HepG2 (cell line): ENCODE data around the gene CAPZA2. TPM values are rescaled to one million over a fixed set of nuclear protein-coding genes. Genes with fewer than 3 reads are reported as not detected.

Source experiments
- ATAC-seq: fragments of 200-7000 bp; cut with Tn5 transposase; 3 replicates; pipeline ENCODE4 v1.9.1; 2020; ENCODE audit warnings: mild to moderate bottlenecking, moderate library complexity
- BruUV-seq: library from RNA; stranded (reverse); fragments of 400-500 nt; replicated peaks from 2 replicates; lab custom pipeline; 2021; lab: Mats Ljungman, UMichigan
- CTCF ChIA-PET: fragments of 300-600 bp; formaldehyde crosslinking; extraction: SDS; loops from one replicate; lab custom pipeline; 2021; ENCODE audit warnings: low total read pairs, inconsistent platforms, low intra/inter-chr PET ratio; lab: Yijun Ruan, JAX
- POLR2A ChIA-PET: fragments of 350-600 bp; sonication (Branson Sonifier 250); formaldehyde crosslinking; loops from one replicate; lab custom pipeline; 2020; ENCODE audit warnings: antibody characterized with exemption, inconsistent platforms; lab: Yijun Ruan, JAX
- DNase-seq: peaks from one replicate; pipeline ENCODE4 v3.0.0-alpha.2; 2015; ENCODE audit warnings: low spot score
- FAIRE-seq: peaks from 3 replicates; lab custom pipeline; 2011; peaks lifted over from hg19 to GRCh38; lab: Jason Lieb, UNC
- H2AFZ ChIP-seq: one replicate; pipeline ENCODE4 v1.6.1; 2011; ENCODE audit warnings: low read length, inconsistent platforms
- H3K27ac ChIP-seq: fragments of 300-600 bp; 3 replicates; pipeline ENCODE4 v1.8.0; 2011; ENCODE audit warnings: mixed run types, mild to moderate bottlenecking, mixed read lengths, low read length, inconsistent platforms; ENCODE audit not compliant: insufficient read depth; ENCODE audit errors: extremely low read length
- H3K27me3 ChIP-seq, 2 experiments: fragments of 200-600 bp in 1 of 2; 2 replicates in 1 of 2; 3 replicates in 1 of 2; pipeline versions ENCODE4 v1.6.0 to v1.8.0; 2011; ENCODE audit warnings: low read length in 2 of 2, mild to moderate bottlenecking in 2 of 2, moderate library complexity in 2 of 2, inconsistent platforms in 1 of 2; ENCODE audit not compliant: insufficient read depth in 2 of 2, control insufficient read depth in 1 of 2
- H3K36me3 ChIP-seq, 2 experiments: fragments of 200-600 bp in 1 of 2; replicated peaks in 1 of 2; 2 replicates in 1 of 2; 3 replicates in 1 of 2; pipeline versions ENCODE4 v1.5.1 to v1.8.0; 2011; ENCODE audit warnings: low read length in 2 of 2, inconsistent platforms in 1 of 2; ENCODE audit not compliant: insufficient read depth in 2 of 2, control insufficient read depth in 1 of 2
- H3K4me1 ChIP-seq: 2 replicates; pipeline ENCODE4 v1.5.1; 2012; ENCODE audit warnings: low read length, inconsistent platforms; ENCODE audit not compliant: insufficient read depth
- H3K4me2 ChIP-seq: 2 replicates; pipeline ENCODE4 v1.6.0; 2011; ENCODE audit warnings: low read depth, low read length, inconsistent platforms
- H3K4me3 ChIP-seq, 3 experiments: fragments of 200-600 bp in 1 of 3; sonication (generic), shearing (Covaris generic) in 1 of 3; replicated peaks in 1 of 3; 2 replicates each; pipeline ENCODE4 v1.5.1; 2011 to 2016; ENCODE audit warnings: low read length in 3 of 3, inconsistent platforms in 2 of 3, low read depth in 2 of 3, mild to moderate bottlenecking in 2 of 3, control low read depth in 1 of 3, mixed read lengths in 1 of 3; ENCODE audit not compliant: insufficient read depth in 1 of 3
- H3K79me2 ChIP-seq: one replicate; pipeline ENCODE4 v1.6.1; 2011; ENCODE audit warnings: low read length, inconsistent platforms; ENCODE audit not compliant: insufficient read depth
- H3K9ac ChIP-seq: 2 replicates; pipeline ENCODE4 v1.6.0; 2011; ENCODE audit warnings: mild to moderate bottlenecking, low read depth, low read length, inconsistent platforms; ENCODE audit not compliant: insufficient read depth
- H3K9me3 ChIP-seq: 2 replicates; pipeline ENCODE4 v1.5.1; 2012; ENCODE audit warnings: mild to moderate bottlenecking, low read length
- H4K20me1 ChIP-seq: 2 replicates; pipeline ENCODE4 v1.6.0; 2011; ENCODE audit warnings: inconsistent platforms, mild to moderate bottlenecking, low read length, moderate library complexity; ENCODE audit not compliant: insufficient read depth
- CBX1 ChIP-seq: IDR thresholded peaks from one replicate; pipeline ENCODE4 v1.6.1; 2016; ENCODE audit warnings: antibody characterized with exemption, low read depth
- CHD2 ChIP-seq: IDR thresholded peaks from 2 replicates; pipeline ENCODE4 v1.6.1; 2011; ENCODE audit warnings: low read depth, low read length, improper control_type of control experiment
- FOXC1 ChIP-seq: sonication (generic); formaldehyde crosslinking; IDR thresholded peaks from 2 replicates; pipeline ENCODE4 v1.8.0; 2022; ENCODE audit warnings: mild to moderate bottlenecking, missing genetic modification reagents, borderline replicate concordance
- KDM6A ChIP-seq: IDR thresholded peaks from 2 replicates; pipeline ENCODE4 v1.6.1; 2016; ENCODE audit warnings: low read depth
- SKI ChIP-seq: fragments of 450-650 bp; IDR thresholded peaks from one replicate; pipeline ENCODE4 v1.6.1; 2018; ENCODE audit warnings: mild to moderate bottlenecking; ENCODE audit not compliant: partially characterized antibody
- ZBTB8A ChIP-seq: sonication (generic); formaldehyde crosslinking; IDR thresholded peaks from 2 replicates; pipeline ENCODE4 v1.4.0; 2020; ENCODE audit warnings: mild to moderate bottlenecking, low read depth, missing genetic modification reagents, borderline replicate concordance
- ZNF549 ChIP-seq: sonication (generic); formaldehyde crosslinking; IDR thresholded peaks from 2 replicates; pipeline ENCODE4 v1.5.0; 2020; ENCODE audit warnings: missing genetic modification reagents
- ZNF670 ChIP-seq: sonication (generic); formaldehyde crosslinking; IDR thresholded peaks from 2 replicates; pipeline ENCODE4 v1.8.0; 2022; ENCODE audit warnings: mild to moderate bottlenecking, missing genetic modification reagents, borderline replicate concordance
- ZNF703 ChIP-seq: sonication (generic); formaldehyde crosslinking; IDR thresholded peaks from 2 replicates; pipeline ENCODE4 v1.5.1; 2020; ENCODE audit warnings: missing genetic modification reagents, mild to moderate bottlenecking, moderate library complexity, borderline replicate concordance
- WGBS: methylation state at CpG from one replicate; pipeline ENCODE4 v1.1.6; 2017; ENCODE audit warnings: low lambda C conversion rate; 5-methylcytosine and 5-hydroxymethylcytosine counted together
- in situ Hi-C: cut with HindIII; loops from 2 replicates; pipeline ENCODE4 v1.10.0; 2017; ENCODE audit warnings: low pct_unique_long_range_greater_than_20kb; ENCODE audit not compliant: extremely low pct_ligation_motif_present
- intact Hi-C: fragments of 100-400 bp; cut with micrococcal nuclease; formaldehyde crosslinking; loops from one replicate; pipeline ENCODE4 v1.10.0; 2022; ENCODE audit not compliant: unreplicated experiment
- polyA plus RNA-seq, 8 experiments: library from polyadenylated mRNA; depleted of rRNA in 3 of 8; stranded (reverse) in 7 of 8; unstranded in 1 of 8; fragments of >200 nt; fragmentation: Illumina TruSeq in 4 of 8; extraction: Trizol in 4 of 8; gene quantifications; 2 replicates each; pipeline versions ENCODE4 v1.2.1 to v1.2.3, GENCODE V29; 2011 to 2016; ENCODE audit warnings: low read depth in 4 of 8, missing spikeins in 1 of 8, mixed read lengths in 1 of 8; ENCODE audit not compliant: insufficient read depth in 1 of 8
- total RNA-seq, 5 experiments: library from RNA; depleted of rRNA; stranded (reverse); fragments of >200 nt; fragmentation: Illumina TruSeq; extraction: Trizol; gene quantifications; 2 replicates each; pipeline ENCODE4 v1.2.3, GENCODE V29; 2016; ENCODE audit warnings: low read depth in 1 of 5
- TF ChIP-seq, protein P1 (sequence below): sonication (generic); formaldehyde crosslinking; IDR thresholded peaks from 2 replicates; pipeline ENCODE4; 2020; ENCODE audit warnings: missing genetic modification reagents, mild to moderate bottlenecking, borderline replicate concordance
- TF ChIP-seq, protein P2 (sequence below): sonication (generic); formaldehyde crosslinking; IDR thresholded peaks from 2 replicates; pipeline ENCODE4 v1.8.0; 2022; ENCODE audit warnings: missing genetic modification reagents, mild to moderate bottlenecking, moderate library complexity, borderline replicate concordance

Gene CAPZA2
- total and polyA plus RNA-seq, 2 of the 13 experiments (the other 11 are each of a cell fraction or from before 2014, with no cell fraction given), result 38.4 to 199 TPM

DNA sequence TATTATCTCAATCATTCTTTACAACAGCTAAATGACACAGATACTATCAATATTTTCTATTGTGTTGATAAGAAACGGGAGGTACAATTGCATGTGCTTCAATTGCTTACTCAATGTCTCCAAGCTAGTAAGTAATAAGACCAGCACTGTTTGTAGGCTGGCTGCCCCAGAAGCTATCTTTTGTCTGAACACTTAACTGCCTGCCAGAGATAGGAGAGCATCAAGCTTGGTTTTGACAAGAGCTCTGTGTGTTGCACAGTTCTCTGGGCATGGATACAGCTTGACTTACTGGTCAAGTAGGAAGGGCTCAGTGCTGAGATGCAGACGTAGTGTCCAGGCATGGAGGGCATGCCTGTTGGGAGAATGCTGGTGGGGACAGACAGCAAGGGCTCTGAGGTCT lies 26.3 kb upstream of the CAPZA2 start (continued):
- no peak for TF ChIP-seq ZBTB8A (CRISPR knock-in tag)
- TF ChIP-seq, all 625 proteins: peak for 0

DNA sequence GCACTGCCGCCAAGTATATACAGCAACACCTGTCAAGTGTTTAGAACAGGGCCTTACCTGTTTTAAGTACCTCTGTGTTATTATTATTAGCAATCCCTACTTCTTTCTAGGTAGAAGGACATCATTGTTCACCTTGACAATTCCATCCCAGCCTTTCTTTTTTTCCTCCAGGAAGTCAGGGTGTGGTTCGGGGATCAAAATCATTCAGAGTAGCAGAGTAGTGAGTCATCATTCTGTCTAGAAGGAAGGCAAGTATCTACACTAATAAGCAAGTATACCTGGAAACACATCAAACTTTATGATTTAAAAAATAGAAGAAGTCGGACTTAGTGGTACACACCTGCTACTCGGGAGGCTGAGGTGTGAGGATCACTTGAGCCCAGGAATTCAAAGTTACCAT lies 25.5 kb upstream of the CAPZA2 start:
- POLR2A ChIA-PET, result no interaction called here
- FAIRE-seq, result no peak
- H3K27ac ChIP-seq, result no peak overlapping the region

DNA sequence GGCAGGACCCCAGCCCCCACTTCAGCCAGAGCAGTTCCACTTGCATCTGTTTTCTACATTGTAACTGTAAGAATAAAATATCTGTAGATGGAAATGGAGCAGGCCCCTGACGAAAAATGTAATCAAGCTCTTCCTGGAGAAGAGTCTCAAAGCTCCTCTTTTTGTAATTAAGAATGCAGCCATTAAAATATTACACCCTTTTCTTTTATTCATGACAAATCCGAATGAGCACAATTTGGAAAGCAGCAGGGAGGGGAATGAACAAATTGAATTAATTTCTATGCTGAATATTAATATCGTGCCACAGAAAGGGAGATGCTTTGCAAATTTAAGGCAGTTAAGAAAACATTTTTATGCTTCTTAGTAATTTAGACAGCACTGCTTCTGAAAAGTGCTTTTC lies 24.8 kb upstream of the CAPZA2 start:
- H3K27ac ChIP-seq, result no peak overlapping the region
- 93% methylated on average over 3 of the region's 3 CpGs for WGBS
- no TSS peak for BruUV-seq
- POLR2A ChIA-PET, result no interaction called here
- no peak for TF ChIP-seq ZNF703 (CRISPR knock-in tag)
- no peak for TF ChIP-seq FOXC1 (CRISPR knock-in tag)
- no peak for TF ChIP-seq CHD2
- TF ChIP-seq ZNF670 (CRISPR knock-in tag), result no peak
- TF ChIP-seq CBX1, result no peak
- TF ChIP-seq, protein P1, sequence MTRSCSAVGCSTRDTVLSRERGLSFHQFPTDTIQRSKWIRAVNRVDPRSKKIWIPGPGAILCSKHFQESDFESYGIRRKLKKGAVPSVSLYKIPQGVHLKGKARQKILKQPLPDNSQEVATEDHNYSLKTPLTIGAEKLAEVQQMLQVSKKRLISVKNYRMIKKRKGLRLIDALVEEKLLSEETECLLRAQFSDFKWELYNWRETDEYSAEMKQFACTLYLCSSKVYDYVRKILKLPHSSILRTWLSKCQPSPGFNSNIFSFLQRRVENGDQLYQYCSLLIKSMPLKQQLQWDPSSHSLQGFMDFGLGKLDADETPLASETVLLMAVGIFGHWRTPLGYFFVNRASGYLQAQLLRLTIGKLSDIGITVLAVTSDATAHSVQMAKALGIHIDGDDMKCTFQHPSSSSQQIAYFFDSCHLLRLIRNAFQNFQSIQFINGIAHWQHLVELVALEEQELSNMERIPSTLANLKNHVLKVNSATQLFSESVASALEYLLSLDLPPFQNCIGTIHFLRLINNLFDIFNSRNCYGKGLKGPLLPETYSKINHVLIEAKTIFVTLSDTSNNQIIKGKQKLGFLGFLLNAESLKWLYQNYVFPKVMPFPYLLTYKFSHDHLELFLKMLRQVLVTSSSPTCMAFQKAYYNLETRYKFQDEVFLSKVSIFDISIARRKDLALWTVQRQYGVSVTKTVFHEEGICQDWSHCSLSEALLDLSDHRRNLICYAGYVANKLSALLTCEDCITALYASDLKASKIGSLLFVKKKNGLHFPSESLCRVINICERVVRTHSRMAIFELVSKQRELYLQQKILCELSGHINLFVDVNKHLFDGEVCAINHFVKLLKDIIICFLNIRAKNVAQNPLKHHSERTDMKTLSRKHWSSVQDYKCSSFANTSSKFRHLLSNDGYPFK (CRISPR knock-in tag), result no peak
- no peak for TF ChIP-seq SKI
- TF ChIP-seq KDM6A, result no peak
- no peaks in the 10 kb centered on the region for H3K9me3 ChIP-seq
- no peaks in the 10 kb centered on the region for H4K20me1 ChIP-seq
- no peaks in the 10 kb centered on the region for H3K79me2 ChIP-seq
- ATAC-seq (no peak), FAIRE-seq (no peak), DNase-seq (no peak)
- intact Hi-C loops (no loop called here), in situ Hi-C loops (no loop called here)
- H3K4me1 ChIP-seq, result peaks cover 13% of the 10 kb centered on the region
- no peak overlapping the region for H2AFZ ChIP-seq
- H3K36me3 ChIP-seq, result peaks cover 2 to 5% of the 10 kb centered on the region in 2 experiments; a peak in 2 of 5 replicates
- no peak overlapping the region for H3K4me2 ChIP-seq
- CTCF ChIA-PET, result no interaction called here
- no peaks in the 10 kb centered on the region for H3K27me3 ChIP-seq
- H3K9ac ChIP-seq, result no peak overlapping the region
- no peak overlapping the region for H3K4me3 ChIP-seq

More for the DNA sequence above, 25.5 kb upstream of the CAPZA2 start:
- CTCF ChIA-PET, result no interaction called here
- Histone ChIP-seq H3K27me3 (no peaks in the 10 kb centered on the region), H2AFZ (no peak overlapping the region), H3K9ac (no peak overlapping the region), H3K36me3 (peaks cover 2 to 5% of the 10 kb centered on the region in 2 experiments; a peak in 2 of 5 replicates), H3K4me1 (peaks cover 13% of the 10 kb centered on the region), H3K4me2 (no peak overlapping the region), H3K4me3 (no peak overlapping the region)
- intact Hi-C loops, result no loop called here
- no peak for ATAC-seq
- 94% methylated on average over 4 of the region's 4 CpGs for WGBS
- no peak for TF ChIP-seq ZNF549 (CRISPR knock-in tag)
- TF ChIP-seq, protein P2, sequence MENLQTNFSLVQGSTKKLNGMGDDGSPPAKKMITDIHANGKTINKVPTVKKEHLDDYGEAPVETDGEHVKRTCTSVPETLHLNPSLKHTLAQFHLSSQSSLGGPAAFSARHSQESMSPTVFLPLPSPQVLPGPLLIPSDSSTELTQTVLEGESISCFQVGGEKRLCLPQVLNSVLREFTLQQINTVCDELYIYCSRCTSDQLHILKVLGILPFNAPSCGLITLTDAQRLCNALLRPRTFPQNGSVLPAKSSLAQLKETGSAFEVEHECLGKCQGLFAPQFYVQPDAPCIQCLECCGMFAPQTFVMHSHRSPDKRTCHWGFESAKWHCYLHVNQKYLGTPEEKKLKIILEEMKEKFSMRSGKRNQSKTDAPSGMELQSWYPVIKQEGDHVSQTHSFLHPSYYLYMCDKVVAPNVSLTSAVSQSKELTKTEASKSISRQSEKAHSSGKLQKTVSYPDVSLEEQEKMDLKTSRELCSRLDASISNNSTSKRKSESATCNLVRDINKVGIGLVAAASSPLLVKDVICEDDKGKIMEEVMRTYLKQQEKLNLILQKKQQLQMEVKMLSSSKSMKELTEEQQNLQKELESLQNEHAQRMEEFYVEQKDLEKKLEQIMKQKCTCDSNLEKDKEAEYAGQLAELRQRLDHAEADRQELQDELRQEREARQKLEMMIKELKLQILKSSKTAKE (CRISPR knock-in tag), result no peak
- TF ChIP-seq, all 625 proteins: peak for 0
- in situ Hi-C loops, result no loop called here
- no peaks in the 10 kb centered on the region for H3K9me3 ChIP-seq
- no peak for DNase-seq
- no peaks in the 10 kb centered on the region for H3K79me2 ChIP-seq
- no TSS peak for BruUV-seq
- H4K20me1 ChIP-seq, result no peaks in the 10 kb centered on the region
